K562 (cell line): ENCODE measurements around the gene TNFRSF18. TPM values are rescaled to one million over a fixed set of nuclear protein-coding genes. Genes with fewer than 3 reads are reported as not detected.

Source experiments
- BRD4 ChIP-seq: fragments of 200-600 bp; sonication (generic); IDR thresholded peaks from 2 replicates; pipeline ENCODE4 v1.6.1; 2017; ENCODE audit warnings: inconsistent platforms
- E2F8 ChIP-seq: fragments of 450-650 bp; IDR thresholded peaks from 2 replicates; pipeline ENCODE4 v1.7.1; 2018; ENCODE audit warnings: mild to moderate bottlenecking, low read depth; ENCODE audit not compliant: partially characterized antibody
- HDAC2 ChIP-seq: fragments of 450-650 bp; IDR thresholded peaks from 2 replicates; pipeline ENCODE4 v1.6.1; 2016; ENCODE audit warnings: mild to moderate bottlenecking
- HSF4 ChIP-seq: fragments of 250-450 bp; sonication (Bioruptor Pico); IDR thresholded peaks from 2 replicates; pipeline ENCODE4 v2.1.2; 2022; ENCODE audit warnings: mild to moderate bottlenecking, moderate library complexity, borderline replicate concordance
- IFI16 ChIP-seq: fragments of 250-450 bp; sonication (Bioruptor Pico); IDR thresholded peaks from 2 replicates; pipeline ENCODE4 v2.1.2; 2022; ENCODE audit warnings: mild to moderate bottlenecking, inconsistent platforms
- IRF1 ChIP-seq: sonication (generic); formaldehyde crosslinking; IDR thresholded peaks from 2 replicates; pipeline ENCODE4 v1.8.0; 2022; ENCODE audit warnings: missing genetic modification reagents, mild to moderate bottlenecking, borderline replicate concordance
- MEF2D ChIP-seq: conservative IDR thresholded peaks from 2 replicates; pipeline ENCODE4 v1.6.1; 2016; ENCODE audit warnings: low read depth, missing genetic modification characterization, missing compliant biosample characterization
- NRF1 ChIP-seq, 2 experiments: fragments of 450-650 bp; IDR thresholded peaks in 1 of 2; conservative IDR thresholded peaks in 1 of 2; 2 replicates each; pipeline ENCODE4 v1.6.1; 2014; ENCODE audit warnings: mild to moderate bottlenecking in 2 of 2
- PHTF2 ChIP-seq: fragments of 250-450 bp; sonication (Bioruptor Pico); IDR thresholded peaks from 2 replicates; pipeline ENCODE4 v1.5.0; 2021; ENCODE audit warnings: mild to moderate bottlenecking
- RBM15 ChIP-seq: fragments of 200-400 bp; formaldehyde crosslinking; IDR thresholded peaks from 2 replicates; pipeline ENCODE4 v1.6.1; 2018; ENCODE audit warnings: mild to moderate bottlenecking, low read length, moderate library complexity; ENCODE audit not compliant: insufficient read depth
- SRSF3 ChIP-seq: fragments of 200-400 bp; formaldehyde crosslinking; IDR thresholded peaks from 2 replicates; pipeline ENCODE4 v1.6.1; 2016; ENCODE audit warnings: mild to moderate bottlenecking, low read length, moderate library complexity; ENCODE audit not compliant: insufficient read depth
- TCF7 ChIP-seq: sonication (generic); IDR thresholded peaks from 2 replicates; pipeline ENCODE4 v1.6.1; 2016; ENCODE audit warnings: antibody characterized with exemption, borderline replicate concordance
- THRAP3 ChIP-seq: fragments of 450-650 bp; IDR thresholded peaks from 2 replicates; pipeline ENCODE4 v1.6.1; 2016; ENCODE audit warnings: mild to moderate bottlenecking, inconsistent platforms, borderline replicate concordance
- THRB ChIP-seq: fragments of 450-650 bp; formaldehyde crosslinking; conservative IDR thresholded peaks from 2 replicates; pipeline ENCODE4 v1.4.0; 2022; ENCODE audit warnings: mild to moderate bottlenecking, missing genetic modification characterization
- TRIM25 ChIP-seq: fragments of 450-650 bp; IDR thresholded peaks from 2 replicates; pipeline ENCODE4 v1.7.0; 2016; ENCODE audit warnings: borderline replicate concordance
- ZBED1 ChIP-seq: IDR thresholded peaks from 2 replicates; pipeline ENCODE4 v1.6.1; 2014
- ZBTB9 ChIP-seq: fragments of 450-650 bp; formaldehyde crosslinking; IDR thresholded peaks from 2 replicates; pipeline ENCODE4 v1.4.0; 2020; ENCODE audit warnings: mild to moderate bottlenecking, moderate library complexity
- ZFP36 ChIP-seq: fragments of 150-350 bp; IDR thresholded peaks from 2 replicates; pipeline ENCODE4 v1.6.1; 2018; ENCODE audit warnings: low read length, low read depth; ENCODE audit not compliant: partially characterized antibody
- ZFPM2 ChIP-seq: fragments of 250-450 bp; sonication (Bioruptor Pico); IDR thresholded peaks from 2 replicates; pipeline ENCODE4 v1.5.1; 2022; ENCODE audit warnings: mild to moderate bottlenecking
- ZNF143 ChIP-seq: sonication (generic); formaldehyde crosslinking; IDR thresholded peaks from 2 replicates; pipeline ENCODE4 v1.9.0; 2022; ENCODE audit warnings: mild to moderate bottlenecking, missing genetic modification reagents
- ZNF764 ChIP-seq: fragments of 250-450 bp; sonication (Bioruptor Pico); IDR thresholded peaks from 2 replicates; pipeline ENCODE4 v1.4.0; 2020; ENCODE audit warnings: low read depth, mild to moderate bottlenecking, moderate library complexity
- polyA plus RNA-seq, 8 experiments: library from polyadenylated mRNA; depleted of rRNA in 4 of 8; stranded (reverse) in 5 of 8; unstranded in 3 of 8; fragments of >200 nt; fragmentation: Nextera tagmentation in 2 of 8; fragmentation: Illumina TruSeq in 1 of 8; extraction: Ambion mirVana in 2 of 8; extraction: Trizol in 1 of 8; gene quantifications; 2 replicates each; pipeline versions ENCODE4 v1.2.1 to v1.2.3, GENCODE V29; 2011 to 2014; ENCODE audit warnings: inconsistent platforms in 1 of 8, missing spikeins in 1 of 8
- total RNA-seq, 7 experiments: library from RNA; depleted of rRNA in 6 of 7; stranded (reverse); fragments of >200 nt in 6 of 7; fragmentation: Illumina TruSeq in 2 of 7; extraction: Trizol in 2 of 7; gene quantifications; 2 replicates each; pipeline versions ENCODE4 v1.2.1 to v1.2.3, GENCODE V29; 2011 to 2021; ENCODE audit warnings: low replicate concordance in 1 of 7

Gene TNFRSF18
- total and polyA plus RNA-seq, 9 of the 15 experiments (the other 6 are each of a cell fraction or from before 2014, with no cell fraction given) = 0.24 to 0.27 TPM; not detected in 7

GRCh38 chr1:1157914-1158710 lies 48.3 kb downstream of the TNFRSF18 start (continued):
- TF ChIP-seq TRIM25 (no peak), ZBTB9 (CRISPR knock-in tag) (peak; percentile 83; the same call in 1 of the 2 replicates), NRF1 (conservative IDR thresholded peaks at IDR 0.05 in 1 of 2, IDR thresholded peaks at IDR 0.05 in 1 of 2) (peak; percentile 46 to 56), E2F8 (no peak), SRSF3 (no peak), IRF1 (CRISPR knock-in tag) (no peak), ZNF764 (no peak), BRD4 (peak; percentile 63; the same call in 1 of the 2 replicates), IFI16 (CRISPR knock-in tag) (no peak), ZNF143 (CRISPR knock-in tag) (no peak), HSF4 (CRISPR knock-in tag) (no peak), ZFPM2 (CRISPR knock-in tag) (no peak), TCF7 (no peak), ZBED1 (no peak), PHTF2 (CRISPR knock-in tag) (no peak), RBM15 (no peak), THRB (CRISPR knock-in tag) (no peak), MEF2D (tag) (no peak), HDAC2 (no peak), ZFP36 (no peak), THRAP3 (no peak)
